ENCODE measurements around the gene C10orf90. TPM values are rescaled to one million over a fixed set of nuclear protein-coding genes. Genes with fewer than 3 reads are reported as not detected.

Gene C10orf90
- total RNA-seq, 2 experiments from 2014 or later: not detected

DNA sequence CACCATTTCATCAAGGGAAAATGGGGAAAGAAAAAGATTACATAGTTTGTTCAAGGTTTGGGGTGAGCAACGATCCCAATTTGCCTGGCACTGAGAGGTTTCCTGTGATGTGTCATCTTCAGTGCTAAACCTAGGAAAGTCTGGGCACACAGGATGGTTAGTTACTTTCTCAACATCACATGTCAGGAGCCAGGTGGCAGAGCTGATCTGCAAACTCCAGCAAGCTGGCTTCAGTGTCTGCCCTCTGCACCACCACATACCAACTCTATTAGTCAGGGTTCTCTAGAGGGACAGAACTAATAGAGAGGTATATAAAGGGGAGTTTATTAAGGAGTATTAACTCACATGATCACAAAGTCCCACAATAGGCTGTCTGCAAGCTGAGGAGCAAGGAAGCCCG, 293.5 kb downstream of the C10orf90 start:
- no peaks in the 10 kb centered on the region for H3K27me3 Mint-ChIP-seq
- H3K4me3 Mint-ChIP-seq: no peak overlapping the region
- H3K4me1 Mint-ChIP-seq: no peaks in the 10 kb centered on the region

DNA sequence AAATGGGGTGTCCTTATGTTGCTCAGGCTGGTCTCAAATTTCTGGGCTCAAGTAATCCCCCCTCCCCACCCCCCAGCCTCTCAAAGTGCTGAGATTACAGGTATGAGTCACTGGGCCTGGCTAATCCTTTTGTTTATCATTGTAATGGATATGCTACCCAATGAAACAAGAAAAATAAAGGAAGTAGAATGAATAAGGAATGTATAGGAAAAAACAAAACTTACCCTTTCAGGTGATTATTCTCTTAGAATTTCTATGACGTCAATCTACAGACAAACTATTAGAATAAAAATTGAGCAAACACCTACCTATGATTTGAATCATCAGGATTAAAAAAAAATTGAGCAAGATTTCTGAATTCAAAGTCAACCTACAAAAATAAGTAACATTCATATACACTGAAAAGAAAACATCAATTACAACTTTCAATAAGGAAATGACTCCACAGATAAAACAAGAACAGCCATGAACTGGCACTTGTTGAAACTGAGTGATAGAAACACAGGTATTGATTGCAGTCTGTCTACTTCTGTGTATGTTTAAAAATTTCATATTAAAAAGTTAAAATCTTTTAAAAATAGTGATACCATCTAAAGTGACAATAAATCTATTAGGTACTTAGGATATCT, 294.5 kb downstream of the C10orf90 start:
- H3K36me3 Mint-ChIP-seq: no peaks in the 10 kb centered on the region
- H3K4me3 Mint-ChIP-seq: no peak overlapping the region
- no peaks in the 10 kb centered on the region for H3K27me3 Mint-ChIP-seq
- peaks cover 11% of the 10 kb centered on the region for H3K9me3 Mint-ChIP-seq
- DNase-seq: no peak
- H3K4me1 Mint-ChIP-seq: no peaks in the 10 kb centered on the region
- no peak overlapping the region for H3K27ac Mint-ChIP-seq

More for the DNA sequence above, 293.5 kb downstream of the C10orf90 start:
- Mint-ChIP-seq H3K9me3 (peaks cover 11% of the 10 kb centered on the region), H3K36me3 (no peaks in the 10 kb centered on the region), H3K27ac (no peak overlapping the region)
- no peak for DNase-seq

DNA sequence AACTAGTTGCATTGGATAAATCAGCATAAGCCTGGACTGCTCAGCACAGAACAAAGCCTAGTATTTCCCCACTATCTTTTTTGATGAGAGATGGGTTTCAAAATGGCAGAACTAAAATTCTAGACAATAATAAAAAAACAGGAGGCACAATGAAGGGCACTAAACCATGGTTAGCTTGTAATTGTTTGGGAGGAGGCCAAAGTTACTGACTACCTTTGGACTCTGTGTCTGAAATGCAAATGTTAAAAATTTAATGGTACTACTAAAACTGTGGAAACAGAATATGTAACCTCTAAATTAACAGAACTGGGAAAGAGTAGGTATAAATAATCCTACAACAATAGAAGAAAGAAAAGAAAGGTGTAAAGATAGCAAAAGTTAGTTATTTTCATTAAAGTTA, 295.2 kb downstream of the C10orf90 start:
- H3K36me3 Mint-ChIP-seq: no peaks in the 10 kb centered on the region
- H3K9me3 Mint-ChIP-seq: peaks cover 11% of the 10 kb centered on the region
- no peaks in the 10 kb centered on the region for H3K4me1 Mint-ChIP-seq
- no peak overlapping the region for H3K4me3 Mint-ChIP-seq
- no peak for DNase-seq
- no peaks in the 10 kb centered on the region for H3K27me3 Mint-ChIP-seq
- no peak overlapping the region for H3K27ac Mint-ChIP-seq

Other genes with a start within 250 kb of the C10orf90 start
- gene DOCK1, start 234.7 kb upstream of the C10orf90 start, total RNA-seq: under 1 TPM; 0.76 to 0.95 TPM

Measured in activated naive CD8-positive, alpha-beta T cell treated with anti-CD3 and anti-CD28 coated beads for 36 hours (primary cell).